HG03159 (cell line): ENCODE measurements around the gene FOXK2.
"Not testable (repeated sequence)": the region's sequence is repeated elsewhere in the genome, so short reads cannot be mapped to it uniquely, and the experiment has no call there.

Experiments used
- ATAC-seq: cut with Tn5 transposase; IDR thresholded peaks from one replicate; pipeline ENCODE4 v1.9.1; 2021; ENCODE audit warnings: mild to moderate bottlenecking, moderate library complexity; ENCODE audit not compliant: unreplicated experiment

The FOXK2 gene

DNA sequence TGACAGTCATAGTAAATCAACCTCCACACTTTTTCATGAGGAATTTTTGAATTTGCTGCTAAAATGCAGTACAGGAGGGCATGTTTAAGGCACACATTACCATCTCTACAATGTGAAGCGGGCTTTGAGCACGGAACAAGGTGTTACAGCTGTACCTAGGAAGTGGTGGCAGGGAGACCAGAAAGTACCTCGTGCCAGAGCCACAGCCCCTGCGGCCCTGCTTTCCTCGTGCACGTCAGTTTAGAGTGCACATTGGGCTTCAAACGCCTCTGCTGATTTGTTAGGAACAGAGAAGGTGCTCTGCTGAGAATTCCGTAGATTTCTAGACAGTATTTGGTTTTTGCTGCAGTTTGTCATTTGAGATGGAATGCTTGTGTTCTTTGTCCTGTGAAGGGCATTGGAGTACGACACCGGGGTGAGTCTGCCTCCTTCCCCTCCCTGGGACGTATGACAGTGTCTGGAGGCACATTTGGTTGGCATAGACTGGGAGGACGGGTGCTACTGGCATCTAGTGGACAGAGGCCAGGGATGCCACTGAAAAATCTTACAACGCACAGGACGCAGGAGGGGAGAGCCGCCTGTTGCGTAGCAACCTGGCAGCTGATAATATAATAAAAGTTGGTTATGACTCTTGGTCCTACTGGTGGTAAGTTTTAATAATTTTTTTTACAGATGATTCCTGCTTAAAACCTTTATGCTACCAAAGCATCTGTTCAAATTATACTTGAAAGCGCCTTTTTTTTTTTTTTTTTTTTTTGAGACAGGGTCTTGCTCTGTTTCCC lies 9.1 kb downstream of the FOXK2 start:
- ATAC-seq = no peak

GRCh38 chr17:82529914-82530300 lies 10.4 kb downstream of the FOXK2 start:
- ATAC-seq = no peak

GRCh38 chr17:82531431-82531881 lies 11.9 kb downstream of the FOXK2 start:
- ATAC-seq = no peak

DNA sequence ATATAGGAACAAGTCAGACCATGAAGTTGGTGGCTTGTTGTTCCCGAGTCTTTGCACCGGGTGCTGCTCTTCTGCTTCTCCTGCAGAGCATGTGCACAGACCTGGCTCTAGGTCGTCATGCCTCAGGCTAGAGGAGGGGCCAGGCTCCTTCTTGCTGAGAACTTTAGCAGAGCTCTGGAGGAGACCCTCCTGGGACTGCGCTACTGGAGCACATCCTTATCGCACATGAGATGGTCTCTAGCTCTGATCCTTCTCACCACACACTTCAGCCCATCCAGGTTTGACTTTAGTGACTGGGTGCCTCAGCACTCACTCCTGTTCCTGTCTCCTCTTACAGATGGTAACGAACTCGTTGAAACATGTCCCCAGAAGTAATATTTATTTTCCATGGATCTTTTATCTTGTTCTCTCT lies 14.9 kb downstream of the FOXK2 start:
- ATAC-seq = no peak

DNA sequence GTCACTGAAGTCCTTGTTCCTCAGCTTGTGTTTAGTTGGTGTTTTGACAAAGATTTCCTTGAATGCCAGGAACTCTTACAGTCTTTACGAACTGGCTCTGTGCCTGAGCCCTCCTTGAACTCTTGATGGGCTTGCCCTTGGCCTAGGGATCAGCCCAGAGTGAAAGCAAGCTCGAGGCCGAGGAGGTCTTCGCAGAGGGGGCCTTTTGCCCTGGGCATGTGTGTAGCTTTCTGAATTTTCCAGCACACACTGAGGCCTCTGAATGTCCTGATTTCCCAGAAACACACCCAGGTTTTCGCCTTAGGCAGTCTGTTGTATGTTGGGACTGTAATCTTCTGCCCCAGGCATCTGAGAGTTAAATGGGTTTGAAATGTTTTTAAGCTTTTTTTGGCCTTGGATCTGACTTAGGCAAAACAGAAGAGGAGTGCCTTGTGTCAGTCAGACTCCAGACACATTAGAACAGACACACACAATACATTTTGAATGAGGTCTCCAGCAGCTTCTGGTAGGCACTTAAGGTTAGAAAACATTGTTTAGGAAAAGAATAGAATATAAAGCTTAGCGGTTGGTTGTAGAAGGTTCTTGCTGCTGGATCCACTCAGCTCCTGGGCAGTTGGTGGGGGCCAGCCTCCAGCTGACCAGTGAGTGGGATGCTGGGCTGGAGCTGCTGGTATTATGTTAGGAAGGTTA lies 17.1 kb downstream of the FOXK2 start:
- no peak for ATAC-seq

DNA sequence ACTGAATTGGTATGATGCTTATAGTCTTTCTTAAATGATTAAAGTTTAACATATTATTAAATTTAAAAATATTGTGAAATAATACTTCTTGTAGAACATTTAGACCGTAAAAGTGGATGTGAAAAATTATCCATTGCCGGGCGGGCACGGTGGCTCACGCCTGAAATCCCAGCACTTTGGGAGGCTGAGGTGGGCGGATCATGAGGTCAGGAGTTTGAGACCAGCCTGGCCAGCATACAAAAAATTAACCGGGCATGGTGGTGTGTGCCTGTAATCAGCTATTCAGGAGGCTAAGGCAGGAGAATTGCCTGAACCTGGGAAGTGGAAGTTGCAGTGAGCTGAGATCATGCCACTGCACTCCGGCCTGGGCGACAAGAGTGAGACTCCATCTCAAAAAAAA lies 17.7 kb downstream of the FOXK2 start:
- ATAC-seq = not testable (repeated sequence)

GRCh38 chr17:82539076-82539475 lies 19.5 kb downstream of the FOXK2 start:
- ATAC-seq = not testable (repeated sequence)

- ATAC-seq = no peak
These were observed 22.9 kb downstream of the FOXK2 start for GRCh38 chr17:82542439-82542838.

DNA sequence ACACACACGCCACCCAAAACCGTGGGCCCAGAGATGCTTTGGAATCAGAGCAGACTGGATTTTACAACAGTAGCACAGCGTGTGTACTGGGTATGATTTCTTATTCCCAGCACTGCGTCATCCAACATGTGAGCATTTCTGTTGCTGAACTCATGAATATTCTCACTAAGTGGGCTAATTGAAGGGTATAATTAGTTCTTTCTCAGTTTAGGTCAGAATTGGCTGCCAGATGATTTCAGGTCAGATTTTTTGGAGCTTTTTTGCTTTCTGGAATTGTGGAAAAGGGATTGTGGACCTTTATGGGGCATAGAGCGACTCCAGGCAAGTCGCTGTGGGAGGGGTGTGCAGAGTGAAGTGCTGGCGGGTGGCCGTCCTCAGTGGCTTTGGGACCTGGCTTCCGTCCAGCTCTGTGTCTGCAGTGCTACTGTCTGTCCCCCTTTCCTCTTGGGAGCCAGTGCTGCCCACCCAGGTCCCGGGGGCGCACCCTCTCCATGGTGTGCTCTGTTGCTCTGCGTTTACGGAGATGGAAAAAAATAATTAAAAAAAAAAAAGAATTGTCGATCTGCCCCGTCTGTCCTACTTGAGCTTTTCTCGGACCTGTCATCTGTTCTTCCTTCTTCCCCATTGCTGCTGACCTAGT lies 25.0 kb downstream of the FOXK2 start:
- ATAC-seq = no peak

GRCh38 chr17:82545071-82545462 lies 25.5 kb downstream of the FOXK2 start:
- ATAC-seq = no peak

DNA sequence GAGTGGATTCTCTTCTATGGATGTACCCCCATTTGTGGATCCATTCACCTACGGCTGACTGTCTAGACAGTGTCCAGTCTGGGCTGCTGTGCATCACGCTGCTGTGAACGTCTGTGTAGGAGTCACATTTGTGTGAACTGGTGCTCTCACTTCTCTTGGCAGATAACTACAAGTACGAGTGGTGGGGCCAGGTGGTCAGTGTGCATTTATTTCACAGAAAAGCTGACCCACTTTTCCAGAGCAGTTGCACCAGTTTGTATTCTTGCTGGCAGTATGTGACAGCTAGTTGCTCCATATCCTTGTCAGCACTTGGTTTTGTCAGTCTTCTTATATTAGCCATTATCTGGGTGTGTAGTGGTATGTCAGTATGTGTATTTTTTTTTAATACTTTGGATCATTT lies 28.4 kb downstream of the FOXK2 start:
- ATAC-seq = no peak

- ATAC-seq = no peak
These were observed 29.3 kb downstream of the FOXK2 start for GRCh38 chr17:82548681-82549303.

- peak; percentile 68 for ATAC-seq
These were observed 32.4 kb downstream of the FOXK2 start for GRCh38 chr17:82551779-82552457.

- ATAC-seq = no peak
These were observed 33.0 kb downstream of the FOXK2 start for GRCh38 chr17:82552580-82552979.

- ATAC-seq = no peak
These were observed 33.8 kb downstream of the FOXK2 start for GRCh38 chr17:82553210-82553930.

GRCh38 chr17:82557510-82557909 lies 38.0 kb downstream of the FOXK2 start:
- ATAC-seq = not testable (repeated sequence)

DNA sequence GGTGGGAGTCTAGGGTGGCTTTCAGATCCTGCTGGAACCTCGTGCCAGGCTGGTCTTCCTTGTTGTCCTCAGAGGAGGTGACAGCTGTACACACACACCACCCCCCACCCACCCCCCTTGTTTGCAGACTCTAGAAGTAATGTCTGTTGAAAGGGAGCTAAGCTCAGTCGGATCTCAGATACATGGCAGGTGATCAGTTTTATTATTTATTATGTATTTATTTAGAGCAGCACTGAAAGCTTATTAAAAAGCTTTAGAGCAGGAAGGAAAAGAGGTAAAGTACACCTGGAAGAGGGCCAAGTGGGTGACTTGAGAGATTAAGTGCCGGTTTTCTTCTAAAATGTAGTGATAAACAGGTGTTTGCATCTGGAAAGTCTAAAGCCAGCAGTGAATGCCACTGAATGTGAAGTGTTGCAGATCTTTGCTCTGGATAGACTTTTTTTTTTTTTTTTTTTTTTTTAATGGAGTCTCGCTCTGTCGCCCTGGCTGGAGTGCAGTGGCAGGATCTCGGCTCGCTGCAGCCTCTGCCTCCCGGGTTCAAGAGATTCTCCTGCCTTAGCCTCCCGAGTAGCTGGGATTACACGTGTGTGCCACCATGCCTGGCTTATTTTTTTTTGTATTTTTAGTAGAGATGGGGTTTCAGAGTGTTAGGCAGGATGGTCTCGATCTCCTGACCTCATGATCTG lies 40.2 kb downstream of the FOXK2 start:
- no peak for ATAC-seq

GRCh38 chr17:82560252-82560642 lies 40.7 kb downstream of the FOXK2 start:
- ATAC-seq = no peak

GRCh38 chr17:82560802-82561428 lies 41.4 kb downstream of the FOXK2 start:
- ATAC-seq = no peak
